Astrocyte (in vitro differentiated cells and primary cell): Measurements from ENCODE around the gene MDN1. TPM values are rescaled to one million over a fixed set of nuclear protein-coding genes. Genes with fewer than 3 reads are reported as not detected.

ENCODE experiments used
- DNase-seq: peaks from one replicate; pipeline ENCODE4 v3.0.0-alpha.2; 2010; ENCODE audit warnings: low read depth
- FAIRE-seq: peaks from 2 replicates; lab custom pipeline; 2011; peaks lifted over from hg19 to GRCh38; lab: Jason Lieb, UNC
- H2AFZ ChIP-seq: 2 replicates; pipeline ENCODE4 v1.6.0; 2012; ENCODE audit warnings: low read depth, low read length, inconsistent platforms
- H3K27ac ChIP-seq: 2 replicates; pipeline ENCODE4 v1.5.1; 2011; ENCODE audit warnings: low read depth, low read length, inconsistent platforms
- H3K27me3 ChIP-seq: 2 replicates; pipeline ENCODE4 v1.6.0; 2011; ENCODE audit warnings: low read length, inconsistent platforms; ENCODE audit not compliant: insufficient read depth
- H3K36me3 ChIP-seq: 2 replicates; pipeline ENCODE4 v1.5.1; 2011; ENCODE audit warnings: low read length, inconsistent platforms; ENCODE audit not compliant: insufficient read depth
- H3K4me1 ChIP-seq: 2 replicates; pipeline ENCODE4 v1.5.1; 2011; ENCODE audit warnings: low read length, inconsistent platforms; ENCODE audit not compliant: insufficient read depth
- H3K4me2 ChIP-seq: 2 replicates; pipeline ENCODE4 v1.6.0; 2012; ENCODE audit warnings: low read length, inconsistent platforms
- H3K4me3 ChIP-seq: 2 replicates; pipeline ENCODE4 v1.5.1; 2011; ENCODE audit warnings: low read depth, mild to moderate bottlenecking, low read length, inconsistent platforms; ENCODE audit not compliant: insufficient read depth
- H3K79me2 ChIP-seq: 2 replicates; pipeline ENCODE4 v1.6.0; 2012; ENCODE audit warnings: mild to moderate bottlenecking, low read length, inconsistent platforms; ENCODE audit not compliant: insufficient read depth
- H3K9ac ChIP-seq: 2 replicates; pipeline ENCODE4 v1.6.0; 2012; ENCODE audit warnings: mild to moderate bottlenecking, low read length, inconsistent platforms
- H3K9me3 ChIP-seq: 2 replicates; pipeline ENCODE4 v1.5.1; 2012; ENCODE audit warnings: low read depth, mild to moderate bottlenecking, low read length, inconsistent platforms; ENCODE audit not compliant: insufficient read depth
- H4K20me1 ChIP-seq: 2 replicates; pipeline ENCODE4 v1.6.0; 2012; ENCODE audit warnings: low read length, inconsistent platforms; ENCODE audit not compliant: insufficient read depth
- H3K27ac Mint-ChIP-seq: one replicate; pipeline ENCODE4 v1.8.0; 2021; ENCODE audit warnings: mild to moderate bottlenecking, mixed read lengths; ENCODE audit not compliant: unreplicated experiment
- H3K27me3 Mint-ChIP-seq: one replicate; pipeline ENCODE4 v1.8.0; 2021; ENCODE audit warnings: low read depth, mixed read lengths; ENCODE audit not compliant: unreplicated experiment
- H3K36me3 Mint-ChIP-seq: one replicate; pipeline ENCODE4 v1.8.0; 2021; ENCODE audit warnings: low read depth, mixed read lengths; ENCODE audit not compliant: unreplicated experiment
- H3K4me1 Mint-ChIP-seq: one replicate; pipeline ENCODE4 v1.8.0; 2021; ENCODE audit warnings: low read depth, mixed read lengths; ENCODE audit not compliant: unreplicated experiment
- H3K4me3 Mint-ChIP-seq: one replicate; pipeline ENCODE4 v1.8.0; 2021; ENCODE audit warnings: mild to moderate bottlenecking, moderate library complexity, mixed read lengths; ENCODE audit not compliant: unreplicated experiment
- H3K9me3 Mint-ChIP-seq: one replicate; pipeline ENCODE4 v1.8.0; 2021; ENCODE audit warnings: mild to moderate bottlenecking, mixed read lengths; ENCODE audit not compliant: unreplicated experiment
- CTCF ChIP-seq: IDR thresholded peaks from 2 replicates; pipeline ENCODE4 v1.5.1; 2011; ENCODE audit warnings: low read depth, mild to moderate bottlenecking, inconsistent platforms, low read length, moderate library complexity; ENCODE audit not compliant: insufficient read depth
- EZH2 ChIP-seq: IDR thresholded peaks from 2 replicates; pipeline ENCODE4 v1.6.1; 2012; ENCODE audit warnings: mild to moderate bottlenecking, low read length, inconsistent platforms; ENCODE audit not compliant: insufficient read depth
- total RNA-seq: library from RNA; stranded (reverse); gene quantifications from 2 replicates; pipeline ENCODE4 v1.2.1, GENCODE V29; 2021

The MDN1 gene
- total RNA-seq, 1 donor from 2014 or later, result 35.7 TPM

- no peaks in the 10 kb centered on the region for H3K27me3 ChIP-seq
- H3K27me3 Mint-ChIP-seq, result no peaks in the 10 kb centered on the region
- peaks cover 43% of the 10 kb centered on the region for H3K36me3 ChIP-seq
These were observed 69.3 kb downstream of the MDN1 start for GRCh38 chr6:89750338-89750737.

GRCh38 chr6:89749918-89750317 is 69.7 kb downstream of the MDN1 start:
- no peak overlapping the region for H3K4me3 ChIP-seq
- H4K20me1 ChIP-seq, result no peaks in the 10 kb centered on the region
- Mint-ChIP-seq H3K4me1 (peaks cover 2% of the 10 kb centered on the region), H3K4me3 (no peak overlapping the region), H3K27me3 (no peaks in the 10 kb centered on the region), H3K27ac (no peak overlapping the region), H3K36me3 (peaks cover 13% of the 10 kb centered on the region), H3K9me3 (no peaks in the 10 kb centered on the region)
- TF ChIP-seq CTCF (no peak), EZH2 (no peak)
- no peak overlapping the region for H3K9ac ChIP-seq
- H3K4me2 ChIP-seq, result no peak overlapping the region
- H3K9me3 ChIP-seq, result no peaks in the 10 kb centered on the region
- DNase-seq, result peak; percentile 28
- no peak overlapping the region for H3K27ac ChIP-seq
- no peaks in the 10 kb centered on the region for H3K4me1 ChIP-seq
- no peak for FAIRE-seq
- H3K27me3 ChIP-seq, result no peaks in the 10 kb centered on the region
- H2AFZ ChIP-seq, result no peak overlapping the region
- peaks cover 45% of the 10 kb centered on the region for H3K36me3 ChIP-seq
- H3K79me2 ChIP-seq, result no peaks in the 10 kb centered on the region

More at GRCh38 chr6:89750338-89750737, 69.3 kb downstream of the MDN1 start:
- H2AFZ ChIP-seq, result no peak overlapping the region
- H3K27ac ChIP-seq, result no peak overlapping the region
- H3K79me2 ChIP-seq, result no peaks in the 10 kb centered on the region
- no peaks in the 10 kb centered on the region for H3K4me1 ChIP-seq
- Mint-ChIP-seq H3K4me3 (no peak overlapping the region), H3K36me3 (peaks cover 11% of the 10 kb centered on the region), H3K27ac (no peak overlapping the region), H3K4me1 (peaks cover 2% of the 10 kb centered on the region), H3K9me3 (no peaks in the 10 kb centered on the region)
- H3K9me3 ChIP-seq, result no peaks in the 10 kb centered on the region
- H3K9ac ChIP-seq, result no peak overlapping the region
- no peaks in the 10 kb centered on the region for H4K20me1 ChIP-seq
- H3K4me2 ChIP-seq, result no peak overlapping the region
- no peak for FAIRE-seq
- TF ChIP-seq CTCF (no peak), EZH2 (no peak)
- no peak overlapping the region for H3K4me3 ChIP-seq
- no peak for DNase-seq

GRCh38 chr6:89745716-89746115 is 73.9 kb downstream of the MDN1 start:
- TF ChIP-seq CTCF, result no peak
- no peak for TF ChIP-seq EZH2
- no peak overlapping the region for H3K27ac ChIP-seq
- Mint-ChIP-seq H3K27ac (no peak overlapping the region), H3K27me3 (no peaks in the 10 kb centered on the region), H3K4me1 (peaks cover 2% of the 10 kb centered on the region), H3K36me3 (peaks cover 20% of the 10 kb centered on the region), H3K9me3 (no peaks in the 10 kb centered on the region), H3K4me3 (no peak overlapping the region)
- H3K9me3 ChIP-seq, result no peaks in the 10 kb centered on the region
- no peaks in the 10 kb centered on the region for H4K20me1 ChIP-seq
- no peak overlapping the region for H3K9ac ChIP-seq
- DNase-seq (no peak), FAIRE-seq (no peak)
- H3K36me3 ChIP-seq, result peaks cover 35% of the 10 kb centered on the region
- no peaks in the 10 kb centered on the region for H3K27me3 ChIP-seq
- H3K4me3 ChIP-seq, result no peak overlapping the region
- no peak overlapping the region for H3K4me2 ChIP-seq
- no peak overlapping the region for H2AFZ ChIP-seq
- H3K79me2 ChIP-seq, result no peaks in the 10 kb centered on the region
- H3K4me1 ChIP-seq, result no peaks in the 10 kb centered on the region
